Germinal center (tissue), 1 donor: ENCODE data around the gene KRT33B.
"Not testable (repeated sequence)": the region's sequence is repeated elsewhere in the genome, so short reads cannot be mapped to it uniquely, and the experiment has no call there.

Experiments used
- DNase-seq: peaks from one replicate; pipeline ENCODE4 v3.0.0; 2012; ENCODE audit warnings: mixed read lengths, low spot score

Gene KRT33B

DNA sequence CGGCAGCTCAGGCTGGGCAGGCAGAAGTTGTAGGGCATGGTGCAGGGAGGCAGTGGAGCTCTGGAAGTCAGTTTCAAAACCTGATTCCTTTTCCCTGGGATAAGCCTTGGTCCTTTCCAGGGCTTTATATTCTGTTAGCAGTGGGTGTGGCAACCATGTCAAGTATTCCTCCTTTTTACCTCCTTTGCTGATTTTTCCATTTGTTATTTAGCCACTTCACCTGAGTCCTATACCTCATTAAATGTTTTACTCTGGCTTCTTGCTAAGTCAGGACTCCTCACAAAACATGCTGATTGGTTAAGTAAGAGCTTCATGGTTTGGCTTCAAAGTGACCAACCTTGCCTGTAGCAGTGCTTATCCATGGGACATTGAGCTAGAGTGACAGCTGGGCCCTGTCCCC, at the start of gene KRT33B:
KRT33B (minus strand) TSS at position 101 of the 400 bp plus-strand sequence; CDS start at position 38, 63 bp downstream.
- no peak for DNase-seq

DNA sequence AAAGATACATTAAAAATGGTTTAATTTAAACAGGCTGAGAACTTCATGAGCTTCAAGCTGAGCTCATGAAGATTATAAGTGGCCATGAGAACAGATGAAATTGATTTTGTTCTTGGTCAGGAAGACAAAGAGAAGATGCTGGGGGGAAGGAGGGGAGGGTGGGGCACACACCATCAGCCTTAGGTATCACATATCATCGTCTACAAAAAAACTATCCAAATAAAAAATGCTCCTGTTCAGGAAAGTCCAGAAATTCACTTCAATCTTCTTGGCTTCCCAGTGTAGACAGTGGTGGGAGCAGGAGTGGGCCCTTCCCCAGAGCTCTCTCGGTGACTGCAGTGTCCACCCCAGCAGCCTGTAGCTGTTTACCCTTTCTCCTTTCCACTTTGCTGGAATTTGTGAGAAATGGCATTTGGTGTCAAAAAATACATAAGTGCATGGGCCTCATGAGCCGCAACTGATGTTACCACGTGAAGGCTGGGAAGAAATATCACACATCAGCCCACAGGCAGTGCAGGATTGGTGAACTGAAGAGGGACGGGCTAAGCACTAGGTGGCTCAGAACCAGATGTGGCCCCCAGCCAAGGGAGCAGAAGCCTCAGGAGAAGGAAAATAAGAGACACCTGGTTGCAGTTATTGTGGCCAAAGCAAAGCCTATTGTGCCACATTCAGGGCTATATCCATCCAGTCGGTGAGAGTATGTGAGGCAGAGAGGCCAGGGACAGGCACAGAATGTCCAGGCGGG, 48.7 kb upstream of the KRT33B start:
- no peak for DNase-seq

DNA sequence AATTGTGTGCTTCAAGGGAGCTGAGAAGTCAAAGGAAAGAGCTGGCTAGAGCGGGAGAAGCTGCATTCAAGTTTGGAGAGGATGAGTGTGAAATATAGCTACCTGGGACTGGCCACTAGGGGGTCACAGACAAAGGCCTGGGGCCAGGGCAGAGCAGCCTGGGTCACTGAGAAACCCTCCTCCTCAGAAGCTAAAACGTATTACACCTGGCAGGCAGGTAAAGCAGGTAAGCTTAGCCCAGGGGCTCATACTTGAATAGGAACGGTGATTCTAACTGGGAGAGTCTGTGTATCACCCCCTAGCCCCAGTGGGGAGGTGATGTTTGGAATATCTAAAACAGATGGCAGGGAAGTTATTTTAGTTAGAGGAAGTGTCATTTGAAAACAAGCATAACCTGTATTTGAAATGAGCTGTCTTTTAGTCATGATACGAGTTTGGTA, 48.0 kb upstream of the KRT33B start:
- peak; percentile 45 for DNase-seq

DNA sequence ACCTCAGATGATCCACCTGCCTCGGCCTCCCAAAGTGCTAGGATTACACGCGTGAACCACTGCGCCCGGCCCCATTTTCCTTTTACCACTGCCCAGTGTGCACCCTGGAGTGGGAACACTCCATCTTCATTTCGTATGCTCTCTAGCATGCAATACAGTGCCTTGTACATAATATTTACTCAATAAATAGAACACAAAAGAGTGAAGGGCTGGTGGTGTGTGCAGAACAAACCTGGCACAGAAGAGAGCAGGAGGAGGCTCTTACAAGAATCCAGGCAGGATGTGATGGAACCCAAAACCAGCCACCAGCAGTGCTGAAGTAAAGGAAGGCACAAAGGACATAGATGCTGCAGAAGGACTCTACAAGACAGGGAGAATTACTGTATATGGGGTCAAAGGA, 47.5 kb upstream of the KRT33B start:
- DNase-seq, result no peak

DNA sequence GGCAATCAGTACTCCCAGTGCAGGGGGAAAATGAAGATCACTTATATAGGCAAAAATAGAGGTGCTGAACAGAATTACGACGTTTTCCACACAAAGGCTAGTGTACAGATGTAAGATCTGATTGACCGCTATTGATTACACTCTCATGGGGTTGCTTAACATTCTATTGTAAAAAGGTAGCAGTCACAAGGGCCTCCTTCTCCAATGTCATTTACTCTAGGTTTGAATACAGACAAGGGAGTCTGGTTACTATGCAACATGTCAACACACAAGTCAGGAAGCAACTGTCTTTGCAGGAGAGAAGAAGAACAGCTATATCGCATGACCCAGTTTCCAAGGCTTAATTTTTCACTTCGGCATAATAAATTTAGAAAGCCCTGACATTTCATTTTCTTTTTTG, 46.9 kb upstream of the KRT33B start:
- no peak for DNase-seq

DNA sequence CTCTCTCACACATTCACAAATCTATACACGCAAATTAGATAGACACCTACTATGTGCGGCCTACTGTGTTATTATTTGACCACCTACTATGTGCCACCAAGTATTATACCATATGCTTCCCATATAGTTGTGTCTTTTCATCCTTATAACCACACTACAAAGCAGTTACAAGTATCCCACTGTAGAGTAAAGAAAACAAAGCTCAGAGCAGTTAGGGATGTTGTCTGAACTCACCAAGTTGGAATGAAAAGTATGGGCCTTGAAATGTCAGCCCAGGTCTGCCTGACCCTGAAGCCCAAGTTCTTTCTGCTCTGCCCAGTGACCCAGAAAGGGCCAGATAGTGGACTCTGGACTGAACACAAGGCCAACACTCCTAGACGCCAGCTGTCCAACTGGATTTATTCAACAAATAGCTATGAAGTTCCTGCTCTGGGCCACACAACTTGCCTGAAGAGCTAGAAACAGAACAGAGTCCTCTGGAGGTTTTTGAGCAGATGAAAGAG, 46.3 kb upstream of the KRT33B start:
- DNase-seq, result no peak

DNA sequence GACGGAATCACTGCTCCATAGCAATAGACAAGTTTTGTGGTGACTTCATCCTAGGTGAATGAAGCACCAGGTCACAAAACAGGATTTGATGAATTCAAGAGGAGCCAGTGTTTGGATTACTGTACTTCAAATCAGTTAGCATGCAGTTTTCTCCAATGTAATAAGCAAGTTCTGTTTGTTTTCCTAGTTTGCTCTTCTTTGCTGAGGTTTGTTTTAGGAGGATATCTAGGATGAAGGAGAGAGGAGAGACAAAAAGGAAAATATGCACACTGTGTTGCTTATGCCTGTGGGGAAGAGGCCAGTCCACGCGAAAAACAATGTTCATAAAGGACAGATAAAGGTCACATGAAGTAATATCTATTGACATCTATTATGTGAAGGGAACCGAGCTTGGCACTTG, 45.8 kb upstream of the KRT33B start:
- DNase-seq, result no peak

DNA sequence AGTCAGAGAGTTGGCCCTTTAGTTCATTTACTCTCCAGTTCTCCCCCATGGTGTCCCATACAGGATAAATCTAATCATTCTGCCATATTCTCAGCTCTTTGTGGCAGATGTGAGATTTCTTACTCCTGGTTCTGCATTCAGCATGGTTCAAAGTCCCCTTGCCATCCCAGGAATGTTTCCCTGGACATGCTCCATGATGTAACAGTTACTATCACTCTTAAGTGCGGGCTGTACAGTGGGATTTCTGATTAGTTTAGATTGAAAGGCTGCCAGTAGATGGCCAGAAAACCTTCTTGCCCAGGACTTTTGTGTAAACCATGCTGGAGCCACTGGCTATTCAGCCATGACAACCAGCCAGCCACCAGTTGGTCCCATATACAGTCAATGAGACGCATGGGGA, 44.4 kb upstream of the KRT33B start:
- DNase-seq, result no peak

DNA sequence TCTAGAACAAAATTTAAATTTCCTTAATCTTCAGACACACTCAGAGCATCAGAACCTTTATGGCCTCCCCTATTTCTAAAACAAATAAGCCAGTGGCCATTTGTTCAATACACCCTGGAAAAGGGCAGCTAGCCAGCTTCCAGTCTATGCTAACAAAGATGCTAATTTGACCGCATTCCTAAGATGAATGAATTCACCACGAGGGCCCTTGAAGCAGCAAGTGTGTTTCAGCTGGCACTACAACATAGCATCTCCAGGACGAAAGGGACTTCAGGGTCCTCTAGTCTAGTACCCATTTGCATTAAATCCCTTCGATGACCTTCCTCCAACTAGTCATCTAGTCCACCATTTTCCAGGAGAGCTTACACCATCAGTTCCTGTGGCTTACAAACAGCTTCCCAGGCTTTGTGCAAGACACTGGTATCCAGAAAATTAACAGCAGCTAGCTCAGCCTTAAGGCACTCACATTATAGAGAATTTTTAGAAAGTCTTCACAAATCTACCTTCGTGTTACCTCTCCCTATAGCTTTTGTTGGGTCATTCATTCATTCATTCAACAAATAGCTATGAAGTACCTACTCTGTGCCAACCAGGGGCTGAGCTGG, 43.8 kb upstream of the KRT33B start:
- DNase-seq, result no peak

DNA sequence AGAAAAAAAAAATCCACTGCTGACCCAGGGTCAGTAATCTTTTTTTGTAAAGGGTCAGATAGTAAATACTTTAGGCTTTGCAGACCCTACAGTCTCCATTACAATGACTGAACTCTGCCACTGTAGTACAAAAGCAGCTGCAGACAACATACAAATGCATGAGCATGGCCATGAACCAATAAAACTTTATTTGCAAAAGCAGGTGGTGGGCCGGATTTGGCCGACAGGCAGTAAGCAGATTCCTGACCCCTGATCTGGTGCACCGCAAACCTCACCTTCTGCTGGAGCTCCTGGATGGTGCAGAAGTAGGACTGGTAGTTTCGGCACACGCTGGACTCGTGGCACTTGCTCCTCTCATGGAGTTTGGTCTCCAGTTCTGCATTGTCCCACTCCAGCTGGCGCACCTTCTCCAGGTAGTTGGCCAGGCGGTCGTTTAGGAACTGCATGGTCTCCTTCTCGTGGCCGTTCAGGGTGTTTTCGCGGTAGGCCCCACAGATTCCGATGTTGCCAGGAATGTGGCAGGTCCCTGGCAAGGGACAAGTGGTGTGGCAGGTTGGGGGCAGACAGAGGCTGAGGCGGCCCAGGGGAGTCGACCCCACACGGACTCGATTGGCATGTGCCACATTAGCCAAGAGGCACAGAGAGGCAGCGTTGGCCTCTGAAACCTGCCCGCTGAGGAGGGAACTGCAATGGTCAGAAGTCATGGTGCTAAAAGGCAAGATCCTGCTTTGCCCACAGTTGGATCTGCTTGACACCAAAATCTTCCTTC, 41.6 kb upstream of the KRT33B start:
- DNase-seq, result no peak

DNA sequence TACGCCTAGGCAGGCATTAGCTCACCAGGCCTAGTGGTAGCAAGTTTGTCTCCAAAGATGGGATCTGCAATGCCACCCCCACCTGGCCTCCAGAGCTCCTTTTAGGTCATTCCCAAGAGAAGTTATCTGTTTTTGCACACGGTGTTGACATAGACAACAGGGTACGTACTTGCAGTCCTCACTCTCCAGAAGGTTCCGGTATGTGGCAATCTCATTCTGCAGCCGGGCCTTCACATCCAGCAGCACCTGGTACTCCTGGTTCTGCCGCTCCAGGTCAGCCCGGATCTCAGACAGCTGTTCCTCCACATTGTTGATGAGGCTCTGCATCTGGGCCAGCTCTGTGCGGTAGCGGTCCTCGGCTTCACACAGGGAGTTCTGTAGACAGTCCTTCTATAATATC, 37.6 kb upstream of the KRT33B start:
- no peak for DNase-seq

DNA sequence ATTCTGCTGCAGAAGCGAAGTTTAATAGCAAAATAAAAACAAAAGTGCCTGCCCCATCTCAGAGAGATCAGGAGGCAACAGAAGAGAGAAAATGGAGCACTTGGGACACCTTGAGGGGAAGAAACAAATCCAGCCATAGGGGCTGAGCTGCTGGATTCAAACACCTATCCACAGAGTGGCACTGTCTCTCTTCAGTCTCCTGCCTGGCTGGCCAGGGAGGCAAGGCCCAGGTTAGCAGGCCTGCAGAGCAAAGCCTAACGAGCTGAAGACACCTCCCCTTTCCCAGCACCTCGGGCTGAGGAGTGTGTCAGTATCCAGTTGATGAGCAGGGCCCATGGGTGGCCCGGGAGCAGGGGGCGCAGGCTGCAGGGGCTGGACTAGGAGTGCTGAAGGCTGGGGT, 36.6 kb upstream of the KRT33B start:
- no peak for DNase-seq

DNA sequence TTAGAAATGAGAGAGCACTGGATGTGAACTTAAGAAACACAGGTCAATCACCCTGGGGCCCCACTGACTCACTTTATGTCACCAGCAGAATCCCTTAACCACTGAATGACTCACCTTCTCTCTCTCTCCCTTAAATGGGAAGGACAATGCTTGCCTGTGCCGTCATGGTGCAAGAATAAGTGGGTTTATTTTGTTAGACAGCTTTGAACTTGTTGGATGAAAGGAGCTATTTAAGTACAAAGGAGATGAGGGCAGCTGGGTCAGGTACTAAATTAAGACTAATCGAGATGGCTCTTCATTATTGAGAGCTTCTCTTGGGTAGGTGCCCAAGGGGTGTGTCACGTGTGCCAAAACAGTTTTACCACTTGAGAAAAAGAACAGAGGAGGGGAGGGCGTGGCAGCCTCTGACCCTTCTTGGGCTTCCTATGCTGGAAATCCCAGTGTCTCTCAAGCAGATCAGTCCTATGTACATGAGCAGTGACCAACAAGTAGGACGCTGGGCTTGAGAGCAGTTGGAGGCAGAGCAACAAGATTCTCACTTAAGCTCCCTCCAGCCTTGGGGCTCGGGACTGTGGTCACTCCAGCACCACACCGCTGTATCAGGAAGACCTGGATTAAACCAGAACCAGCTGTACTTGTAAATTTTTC, 34.5 kb upstream of the KRT33B start:
- DNase-seq, result no peak

DNA sequence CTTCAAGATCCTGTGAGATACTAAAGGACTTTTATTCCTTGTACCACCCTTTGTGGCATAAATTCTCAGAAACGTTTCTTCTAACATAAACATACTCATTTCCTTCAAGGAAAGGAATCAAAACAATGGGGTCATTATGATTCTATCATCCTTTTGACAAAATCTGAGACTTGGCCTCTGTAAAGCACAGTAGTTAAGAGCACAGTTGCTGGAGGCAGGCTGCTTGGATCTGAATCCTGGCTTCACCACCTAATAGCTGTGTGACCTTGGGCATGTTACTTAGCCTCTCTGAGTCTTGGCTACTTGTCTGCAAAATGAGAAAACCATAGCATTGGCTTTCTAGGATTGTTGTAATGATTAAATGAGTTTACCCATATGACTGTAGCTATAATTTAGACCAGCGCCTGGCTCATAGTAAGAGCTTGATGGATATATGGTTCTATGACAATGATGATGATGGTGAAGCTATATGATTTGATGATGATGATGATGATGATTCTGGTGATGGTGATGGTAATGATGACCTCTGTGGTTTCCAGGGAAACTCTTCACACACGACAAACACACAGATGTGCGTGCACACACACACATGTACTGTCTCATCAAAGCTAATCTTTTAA, 33.9 kb upstream of the KRT33B start:
- DNase-seq, result no peak

DNA sequence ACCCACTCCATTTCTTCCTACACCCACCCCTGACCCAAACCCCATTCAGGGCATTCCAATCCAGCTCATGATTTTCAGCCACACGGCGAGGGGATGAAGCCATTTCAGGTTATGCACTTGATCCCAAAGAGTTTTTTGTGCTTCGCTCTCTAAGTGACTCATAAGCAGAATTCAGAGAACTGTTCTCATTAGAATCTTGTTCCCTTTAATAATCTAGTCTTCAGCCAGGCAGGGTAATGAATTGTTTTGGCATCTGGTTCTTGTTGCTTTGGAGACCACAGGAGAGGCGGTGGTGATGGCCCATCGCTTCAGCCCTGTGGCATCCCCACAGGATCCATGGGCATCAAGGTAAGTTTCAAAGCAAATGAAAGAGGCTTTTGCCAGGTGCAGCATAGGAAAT, 32.5 kb upstream of the KRT33B start:
- DNase-seq, result no peak

DNA sequence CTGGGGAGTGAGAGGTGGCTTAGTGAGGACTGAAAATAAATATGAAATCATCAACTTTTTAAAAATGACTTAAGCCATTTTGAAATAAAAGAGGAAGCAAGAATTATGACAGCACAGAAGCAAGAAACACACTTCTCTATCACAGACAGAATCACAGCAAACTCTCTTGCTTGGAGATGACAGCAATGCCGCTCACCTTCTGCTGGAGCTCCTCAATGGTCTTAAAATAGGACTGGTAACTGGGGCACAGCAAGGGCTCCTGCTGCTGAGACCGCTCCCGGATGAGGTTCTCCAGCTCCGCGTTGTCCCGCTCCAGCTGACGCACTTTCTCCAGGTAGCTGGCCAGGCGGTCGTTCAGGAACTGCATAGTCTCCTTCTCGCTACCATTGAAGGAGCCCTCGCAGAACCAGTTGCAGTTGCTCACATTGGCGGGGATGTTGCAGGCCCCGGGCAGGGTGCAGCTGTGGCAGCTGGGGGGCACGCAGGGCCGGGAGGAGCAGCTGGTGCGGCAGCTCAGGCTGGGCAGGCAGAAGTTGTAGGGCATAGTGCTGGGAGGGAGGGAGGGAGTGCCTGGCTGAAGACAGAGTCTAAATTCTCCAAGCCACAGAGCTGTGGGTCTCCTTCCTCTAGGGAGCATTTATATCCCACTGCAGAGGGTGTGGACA, 27.5 kb upstream of the KRT33B start, which contains the start of gene KRT31:
KRT31 (minus strand) TSS at position 613 of the 665 bp plus-strand sequence; CDS start at position 544, 69 bp downstream.
- DNase-seq, result no peak

DNA sequence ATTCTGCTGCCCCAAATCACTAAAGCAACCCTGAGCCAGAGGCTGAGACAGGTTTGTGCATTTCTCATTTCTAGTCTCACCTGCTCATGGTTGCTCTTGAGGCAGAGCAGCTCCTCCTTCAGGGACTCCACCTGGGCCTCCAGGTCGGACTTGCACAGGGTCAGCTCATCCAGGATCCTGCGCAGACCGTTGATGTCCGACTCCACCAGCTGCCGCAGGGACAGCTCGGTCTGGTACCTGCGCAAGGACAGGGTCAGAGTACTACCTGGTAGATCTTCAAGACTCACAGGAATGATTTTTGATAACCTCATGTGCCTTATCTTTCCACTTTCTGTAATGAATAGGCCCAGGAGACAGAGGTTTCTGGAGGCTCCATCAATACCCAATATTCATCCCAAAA, 26.7 kb upstream of the KRT33B start:
- no peak for DNase-seq

DNA sequence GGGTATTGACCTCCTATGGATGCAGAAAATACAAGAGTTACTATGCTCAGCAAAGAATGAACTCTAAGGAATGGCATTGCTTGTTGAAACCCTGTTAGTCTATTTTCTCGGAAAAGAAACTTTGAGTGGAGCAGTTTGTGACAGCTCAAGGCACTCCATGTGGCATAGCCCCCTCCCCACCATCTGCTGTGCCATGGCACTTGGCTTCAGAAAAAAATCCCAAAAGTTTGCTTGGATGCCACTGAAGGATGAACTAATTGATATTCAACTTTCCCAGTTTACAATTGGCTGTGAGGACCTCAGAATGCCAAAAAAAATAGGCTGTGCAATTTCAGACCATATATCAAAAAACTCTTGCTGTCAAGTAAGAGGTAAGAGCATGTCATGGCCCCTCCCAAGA, 26.0 kb upstream of the KRT33B start:
- no peak for DNase-seq

DNA sequence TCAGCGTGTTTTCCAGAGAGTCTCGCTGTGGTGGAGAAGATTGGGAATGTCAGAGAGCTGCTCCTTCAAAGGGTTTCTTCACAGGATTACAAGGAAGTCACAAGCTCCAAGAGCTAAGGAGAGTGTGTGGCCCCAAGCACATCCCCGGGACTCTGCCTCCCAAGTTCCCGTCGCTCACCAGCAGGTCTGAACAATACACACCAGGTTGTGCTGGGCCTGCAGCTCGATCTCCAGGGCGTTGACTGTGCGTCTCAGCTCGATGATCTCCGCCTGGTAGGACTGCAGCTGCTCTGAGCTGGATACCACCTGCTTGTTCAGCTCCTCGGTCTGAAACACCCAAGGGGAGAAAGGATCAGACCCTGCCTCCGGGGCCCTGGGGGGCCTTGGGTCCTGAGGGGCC, 25.4 kb upstream of the KRT33B start:
- not testable (repeated sequence) for DNase-seq

DNA sequence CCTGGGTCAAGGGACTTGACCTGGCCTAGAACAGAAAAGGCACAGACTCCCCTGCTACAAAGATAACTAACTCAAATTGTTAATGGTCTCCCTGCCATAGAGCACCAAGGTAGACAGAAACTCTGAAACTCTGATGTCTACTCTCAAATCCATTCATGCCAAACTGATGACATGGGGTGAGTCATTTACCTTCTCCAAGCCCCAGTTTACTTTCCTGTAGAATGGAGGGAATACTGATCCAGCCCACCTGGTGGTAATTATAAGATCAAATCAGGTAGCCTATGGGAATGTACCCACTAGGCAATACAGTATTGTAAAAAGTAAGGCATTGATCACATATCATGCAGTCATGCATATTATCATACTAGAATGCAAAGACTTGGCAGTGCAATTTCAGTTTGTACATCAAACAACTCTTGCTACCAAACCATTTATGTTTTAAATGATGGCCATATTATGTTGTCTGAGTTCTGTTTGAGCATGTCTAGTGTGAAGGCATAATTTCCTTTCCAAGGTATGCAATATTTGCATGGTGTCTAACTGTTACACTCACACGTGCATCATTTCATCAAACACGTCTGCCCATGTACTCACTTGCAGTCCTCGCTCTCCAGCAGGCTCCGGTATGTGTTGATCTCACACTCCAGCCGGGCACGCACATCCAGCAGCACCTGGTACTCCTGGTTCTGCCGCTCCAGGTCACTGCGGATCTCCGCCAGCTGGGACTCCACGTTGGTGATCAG, 24.8 kb upstream of the KRT33B start:
- no peak for DNase-seq

DNA sequence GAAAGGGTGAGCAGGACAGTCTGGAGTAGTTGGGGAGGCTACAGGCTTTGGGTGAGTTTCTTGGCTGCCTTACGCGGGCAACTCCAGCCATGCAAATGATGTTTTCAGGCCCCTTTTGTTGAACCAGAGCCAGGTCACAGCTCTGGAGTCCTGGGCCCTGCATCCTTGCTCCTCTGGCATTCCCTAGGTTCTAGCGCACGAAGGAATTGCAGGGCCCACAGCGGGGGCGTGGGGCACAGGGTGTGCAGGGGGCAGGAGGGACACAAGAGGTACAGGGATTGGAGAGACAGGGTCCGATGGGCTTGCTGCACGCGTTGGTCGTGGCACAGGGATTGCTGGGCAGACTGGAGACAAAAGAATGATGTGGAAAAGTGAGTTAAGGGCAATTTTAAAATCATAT, 24.2 kb upstream of the KRT33B start:
- DNase-seq, result no peak
